HEK293T (cell line): ENCODE results near the gene HDAC10.
A peak's percentile ranks its signal among the peaks of the same experiment; 100 is the strongest.
"Not testable (repeated sequence)": the region's sequence is repeated elsewhere in the genome, so short reads cannot be mapped to it uniquely, and the experiment has no call there.

Experiments used
- CTCF ChIA-PET: fragments of 350-600 bp; formaldehyde crosslinking; extraction: SDS; loops from one replicate; lab custom pipeline; 2021; ENCODE audit warnings: antibody characterized with exemption, inconsistent platforms; lab: Yijun Ruan, JAX
- POLR2A ChIA-PET: fragments of 350-600 bp; formaldehyde crosslinking; extraction: SDS; loops from one replicate; lab custom pipeline; 2020; ENCODE audit warnings: antibody characterized with exemption, inconsistent platforms; lab: Yijun Ruan, JAX
- DNase-seq: peaks from one replicate; pipeline ENCODE4 v3.0.0; 2012; ENCODE audit warnings: mixed read lengths; ENCODE audit errors: extremely low spot score
- ARNT ChIP-seq: fragments of 450-650 bp; IDR thresholded peaks from 2 replicates; pipeline ENCODE4 v1.6.1; 2017; ENCODE audit warnings: mild to moderate bottlenecking
- BHLHE40 ChIP-seq: fragments of 450-650 bp; IDR thresholded peaks from 2 replicates; pipeline ENCODE4 v1.6.1; 2016; ENCODE audit warnings: mild to moderate bottlenecking, moderate library complexity, borderline replicate concordance
- CTBP1 ChIP-seq: fragments of 450-650 bp; IDR thresholded peaks from 2 replicates; pipeline ENCODE4 v1.6.1; 2016; ENCODE audit warnings: borderline replicate concordance
- ELF4 ChIP-seq: fragments of 450-650 bp; IDR thresholded peaks from 2 replicates; pipeline ENCODE4 v1.6.1; 2017; ENCODE audit warnings: antibody characterized with exemption
- FOXA1 ChIP-seq: fragments of 450-650 bp; IDR thresholded peaks from 2 replicates; pipeline ENCODE4 v1.6.1; 2016; ENCODE audit warnings: mild to moderate bottlenecking
- FOXK2 ChIP-seq: fragments of 450-650 bp; IDR thresholded peaks from 2 replicates; pipeline ENCODE4 v1.6.1; 2016; ENCODE audit warnings: mild to moderate bottlenecking
- FOXM1 ChIP-seq: fragments of 450-650 bp; IDR thresholded peaks from 2 replicates; pipeline ENCODE4 v1.6.1; 2017; ENCODE audit warnings: mild to moderate bottlenecking, borderline replicate concordance
- HDGF ChIP-seq: fragments of 450-650 bp; IDR thresholded peaks from 2 replicates; pipeline ENCODE4 v1.6.1; 2017; ENCODE audit warnings: antibody characterized with exemption, borderline replicate concordance
- L3MBTL2 ChIP-seq: fragments of 450-650 bp; conservative IDR thresholded peaks from 2 replicates; pipeline ENCODE4 v1.6.1; 2016; ENCODE audit warnings: mild to moderate bottlenecking
- LEF1 ChIP-seq: fragments of 450-650 bp; IDR thresholded peaks from 2 replicates; pipeline ENCODE4 v1.6.1; 2017; ENCODE audit warnings: mild to moderate bottlenecking, borderline replicate concordance
- NFRKB ChIP-seq: fragments of 450-650 bp; IDR thresholded peaks from 2 replicates; pipeline ENCODE4 v1.6.1; 2016; ENCODE audit warnings: mild to moderate bottlenecking, moderate library complexity
- SP1 ChIP-seq: fragments of 450-650 bp; IDR thresholded peaks from 2 replicates; pipeline ENCODE4 v1.6.1; 2017
- SUZ12 ChIP-seq: fragments of 450-650 bp; IDR thresholded peaks from 2 replicates; pipeline ENCODE4 v1.6.1; 2016; ENCODE audit warnings: mild to moderate bottlenecking
- TARDBP ChIP-seq: fragments of 450-650 bp; IDR thresholded peaks from 2 replicates; pipeline ENCODE4 v1.6.1; 2016
- ZNF384 ChIP-seq: fragments of 450-650 bp; IDR thresholded peaks from 2 replicates; pipeline ENCODE4 v1.6.1; 2016
- TF ChIP-seq, protein P1 (sequence below): fragments of 450-650 bp; IDR thresholded peaks from 2 replicates; pipeline ENCODE4 v1.6.1; 2016

The HDAC10 gene

DNA sequence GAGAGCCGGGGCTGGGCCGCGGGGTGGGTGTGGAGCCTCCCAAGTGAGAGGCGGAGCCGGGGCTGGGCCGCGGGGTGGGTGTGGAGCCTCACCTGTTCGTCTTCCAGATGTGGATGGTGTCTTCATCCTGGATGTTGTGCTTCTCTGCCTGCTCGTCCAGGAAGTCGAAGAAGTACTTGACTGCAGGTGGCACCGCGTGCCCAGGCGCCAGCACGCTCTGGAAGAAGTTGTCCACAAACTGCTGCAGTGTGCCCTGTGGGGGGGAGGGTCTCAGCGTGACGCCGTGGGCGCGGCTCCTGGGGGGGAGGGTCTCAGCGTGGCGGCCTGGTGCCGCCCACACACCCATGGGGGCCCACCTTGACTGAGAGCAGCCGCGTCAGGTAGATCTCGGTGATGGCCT is 26.7 kb upstream of the HDAC10 start:
- CTCF ChIA-PET = no interaction called here
- DNase-seq = no peak
- TF ChIP-seq NFRKB = no peak
- TF ChIP-seq FOXM1 = no peak
- TF ChIP-seq ELF4 = no peak
- TF ChIP-seq ZNF384 = no peak
- TF ChIP-seq CTBP1 = no peak
- TF ChIP-seq, protein P1, sequence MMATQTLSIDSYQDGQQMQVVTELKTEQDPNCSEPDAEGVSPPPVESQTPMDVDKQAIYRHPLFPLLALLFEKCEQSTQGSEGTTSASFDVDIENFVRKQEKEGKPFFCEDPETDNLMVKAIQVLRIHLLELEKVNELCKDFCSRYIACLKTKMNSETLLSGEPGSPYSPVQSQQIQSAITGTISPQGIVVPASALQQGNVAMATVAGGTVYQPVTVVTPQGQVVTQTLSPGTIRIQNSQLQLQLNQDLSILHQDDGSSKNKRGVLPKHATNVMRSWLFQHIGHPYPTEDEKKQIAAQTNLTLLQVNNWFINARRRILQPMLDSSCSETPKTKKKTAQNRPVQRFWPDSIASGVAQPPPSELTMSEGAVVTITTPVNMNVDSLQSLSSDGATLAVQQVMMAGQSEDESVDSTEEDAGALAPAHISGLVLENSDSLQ = no peak
- no peak for TF ChIP-seq HDGF
- no peak for TF ChIP-seq SUZ12
- no peak for TF ChIP-seq SP1
- no peak for TF ChIP-seq FOXA1
- TF ChIP-seq FOXK2 = no peak
- TF ChIP-seq LEF1 = no peak
- TF ChIP-seq L3MBTL2 = no peak
- POLR2A ChIA-PET = no interaction called here

DNA sequence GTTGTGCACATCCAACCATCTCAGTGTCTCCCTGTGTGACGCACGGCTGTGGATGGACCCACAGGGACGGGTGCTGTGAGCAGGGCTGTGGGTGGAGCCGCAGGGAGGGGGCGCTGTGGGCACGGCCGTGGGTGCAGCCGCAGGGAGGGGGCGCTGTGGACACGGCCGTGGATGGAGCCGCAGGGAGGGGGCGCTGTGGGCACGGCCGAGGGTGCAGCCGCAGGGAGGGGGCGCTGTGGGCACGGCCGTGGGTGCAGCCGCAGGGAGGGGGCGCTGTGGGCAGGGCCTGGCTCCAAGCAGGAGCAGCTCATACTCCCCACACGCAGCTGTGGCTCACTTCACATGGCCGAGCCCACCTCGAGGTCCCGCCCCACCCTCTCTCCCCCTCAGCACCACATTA is 25.1 kb upstream of the HDAC10 start:
- TF ChIP-seq SUZ12 = no peak
- TF ChIP-seq ELF4 = no peak
- TF ChIP-seq FOXK2 = no peak
- TF ChIP-seq TARDBP = no peak
- TF ChIP-seq LEF1 = no peak
- no peak for TF ChIP-seq FOXM1
- TF ChIP-seq HDGF = no peak
- no peak for TF ChIP-seq ZNF384
- TF ChIP-seq BHLHE40 = no peak
- TF ChIP-seq ARNT = no peak
- no peak for TF ChIP-seq L3MBTL2
- no peak for TF ChIP-seq FOXA1
- TF ChIP-seq, protein P1 = no peak
- TF ChIP-seq CTBP1 = no peak
- no peak for TF ChIP-seq SP1
- no peak for TF ChIP-seq NFRKB
- DNase-seq = peak; percentile 28
- ChIA-PET POLR2A (no interaction called here), CTCF (interaction anchor here (0.6 to 0.7 kb wide), 2 partner anchors 44 to 56 kb away, joined by 3 read pairs; no protein-coding TSS in a partner anchor)

DNA sequence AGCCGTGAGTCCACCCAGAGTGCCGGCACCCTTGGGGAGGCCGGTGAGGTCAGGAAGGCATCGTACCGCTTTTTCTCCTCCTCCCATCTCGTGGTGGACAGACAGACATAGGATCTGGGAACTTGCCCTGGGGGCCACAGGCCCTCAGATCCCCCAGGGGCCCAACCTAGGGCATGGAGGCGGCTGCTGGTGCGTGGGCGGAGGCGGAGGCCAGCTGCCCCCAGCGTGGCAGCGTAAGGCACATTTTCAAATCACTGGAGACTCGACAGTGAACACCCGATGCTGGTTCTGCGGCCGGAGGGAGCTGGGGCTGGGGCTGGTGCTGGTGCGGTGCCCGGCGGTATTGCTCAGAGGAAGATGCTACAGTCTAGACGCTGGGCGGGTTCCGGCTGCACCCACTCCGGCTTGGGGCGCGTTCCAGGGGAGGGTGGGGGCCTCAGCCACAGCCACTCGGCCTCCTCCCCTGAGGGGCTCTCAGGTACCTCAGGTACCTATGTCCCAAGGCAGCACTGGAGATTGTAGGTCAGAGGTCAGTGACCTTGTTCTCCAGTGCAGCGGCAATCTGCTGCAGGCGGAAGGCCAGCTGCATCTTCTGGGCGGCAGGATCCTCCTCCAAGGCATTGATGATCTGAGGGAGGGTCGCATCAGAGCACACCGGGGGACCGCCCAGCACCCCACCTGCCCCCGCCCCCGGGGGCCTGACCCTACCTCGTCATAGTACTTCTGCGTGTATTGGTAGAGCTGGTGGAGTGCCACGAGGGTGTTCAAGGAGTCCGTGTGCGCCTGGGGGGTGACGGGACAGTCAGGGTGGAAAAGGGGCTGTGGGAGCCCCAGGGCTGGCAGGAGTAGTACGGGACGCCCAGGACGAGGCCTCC is 24.4 kb upstream of the HDAC10 start:
- ChIA-PET CTCF (no interaction called here), POLR2A (no interaction called here)
- TF ChIP-seq ZNF384 = no peak
- no peak for TF ChIP-seq L3MBTL2
- TF ChIP-seq SUZ12 = no peak
- no peak for TF ChIP-seq HDGF
- TF ChIP-seq, protein P1 = no peak
- TF ChIP-seq FOXK2 = no peak
- TF ChIP-seq SP1 = no peak
- no peak for DNase-seq

DNA sequence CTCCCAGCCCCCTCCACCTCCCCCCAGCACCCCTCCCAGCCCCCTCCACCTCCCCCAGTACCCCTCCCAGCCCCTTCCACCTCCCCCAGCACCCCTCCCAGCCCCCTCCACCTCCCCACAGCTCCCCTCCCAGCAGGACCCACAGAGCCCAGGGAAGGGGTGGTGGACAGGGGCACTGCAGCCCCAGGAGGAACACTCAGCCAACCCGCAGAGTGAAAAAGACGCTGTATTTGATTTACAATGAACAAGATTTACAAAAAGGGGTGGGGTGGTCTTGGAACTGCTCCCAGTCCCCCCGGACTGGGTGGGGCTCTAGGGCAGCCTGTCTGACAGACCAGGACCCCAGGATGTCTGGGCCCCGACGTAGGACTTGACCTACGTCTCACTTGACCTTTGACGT is 23.7 kb upstream of the HDAC10 start:
- CTCF ChIA-PET = no interaction called here
- TF ChIP-seq FOXM1 (no peak), BHLHE40 (no peak), FOXK2 (no peak), L3MBTL2 (no peak), ARNT (no peak), SP1 (no peak), NFRKB (no peak), HDGF (no peak), TARDBP (no peak), CTBP1 (no peak), ELF4 (no peak), FOXA1 (no peak), LEF1 (no peak), SUZ12 (no peak), ZNF384 (no peak)
- TF ChIP-seq, protein P1 = no peak
- no peak for DNase-seq
- POLR2A ChIA-PET = no interaction called here

DNA sequence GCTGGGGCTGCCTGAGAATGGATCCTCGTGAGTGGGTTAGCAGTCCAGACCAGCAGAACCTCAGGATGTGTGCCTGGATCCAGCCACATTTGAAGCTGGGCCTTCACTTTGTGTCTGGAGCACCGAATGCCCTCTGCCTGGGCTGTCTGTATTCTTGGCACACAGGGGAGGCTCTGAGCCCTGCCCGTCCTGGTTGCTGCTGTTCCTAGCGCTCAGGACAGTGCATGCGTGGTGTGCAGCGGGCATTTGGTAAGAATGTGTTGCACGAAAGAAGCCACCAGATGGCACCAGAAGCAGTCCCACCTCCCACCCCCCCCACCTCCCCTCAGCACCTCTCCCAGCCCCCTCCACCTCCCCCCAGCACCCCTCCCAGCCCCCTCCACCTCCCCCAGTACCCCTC is 23.2 kb upstream of the HDAC10 start:
- peak; percentile 63 for DNase-seq
- POLR2A ChIA-PET = no interaction called here

DNA sequence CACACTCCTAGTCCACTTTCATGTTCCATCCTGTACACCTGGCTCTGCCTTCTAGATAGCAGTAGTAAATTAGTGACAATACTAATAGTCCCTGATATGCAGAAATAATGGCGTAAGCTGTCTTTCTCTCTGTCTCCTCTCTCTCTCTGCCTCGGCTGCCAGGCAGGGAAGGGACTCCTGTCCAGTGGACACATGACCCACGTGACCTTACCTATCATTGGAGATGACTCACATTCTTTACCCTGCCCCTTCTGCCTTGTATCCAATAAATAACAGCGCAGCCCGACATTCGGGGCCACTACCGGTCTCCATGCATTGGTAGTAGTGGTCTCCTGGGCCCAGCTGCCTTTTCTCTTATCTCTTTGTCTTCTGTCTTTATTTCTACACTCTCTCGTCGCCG is 22.7 kb upstream of the HDAC10 start:
- POLR2A ChIA-PET, DNase-seq: not testable (repeated sequence)
- CTCF ChIA-PET = interaction anchor here (0.6 to 1.7 kb wide), 3 partner anchors 61 to 310 kb away, joined by 3 to 7 read pairs (median 4); no protein-coding TSS in a partner anchor

More for the DNA sequence above, 23.2 kb upstream of the HDAC10 start:
- no peak for TF ChIP-seq CTBP1
- no peak for TF ChIP-seq L3MBTL2
- TF ChIP-seq NFRKB = no peak
- CTCF ChIA-PET = no interaction called here

DNA sequence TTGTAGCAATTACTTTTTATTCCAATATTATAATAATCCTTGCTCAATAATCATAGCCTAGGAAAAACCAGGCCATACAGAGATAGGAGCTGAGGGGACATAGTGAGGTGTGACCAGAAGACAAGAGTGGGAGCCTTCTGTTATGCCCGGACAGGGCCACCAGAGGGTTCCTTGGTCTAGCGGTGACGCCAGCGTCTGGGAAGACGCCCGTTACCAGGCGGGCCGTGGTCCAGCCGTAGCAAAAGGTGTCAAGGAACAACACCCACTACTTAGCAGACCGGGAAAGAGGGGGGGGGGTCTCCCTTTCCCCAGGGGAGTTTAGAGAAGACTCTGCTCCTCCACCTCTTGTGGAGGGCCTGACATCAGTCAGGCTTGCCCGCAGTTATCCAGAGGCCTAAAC is 22.3 kb upstream of the HDAC10 start:
- DNase-seq = not testable (repeated sequence)
- ChIA-PET CTCF (interaction anchor here (0.6 to 1.7 kb wide), 3 partner anchors 61 to 311 kb away, joined by 3 to 7 read pairs (median 4); no protein-coding TSS in a partner anchor), POLR2A (interaction anchor here (1.4 to 2.0 kb wide), 2 partner anchors 11 to 13 kb away, joined by 4 to 6 read pairs; partner anchors contain the start of gene MAPK12)
